ENCODE results near the gene ZNF254.

ZNF254 gene

GRCh38 chr19:24141612-24142011, 54.6 kb downstream of the ZNF254 start:
- H3K9ac ChIP-seq (ENCODE audit: low read length): no peak overlapping the region
- no peaks in the 10 kb centered on the region for H3K27me3 ChIP-seq (ENCODE audit: control insufficient read depth in 1 of 2, insufficient read depth in 2 of 2, low read length in 2 of 2)
- H3K4me1 ChIP-seq (ENCODE audit: insufficient read depth, low read length): no peaks in the 10 kb centered on the region
- no peaks in the 10 kb centered on the region for H3K36me3 ChIP-seq (ENCODE audit: insufficient read depth, low read length)
- H3K4me3 ChIP-seq (ENCODE audit: low read depth in 1 of 2, low read length in 2 of 2): no peak overlapping the region
- H3K27ac ChIP-seq (ENCODE audit: low read depth, low read length): no peak overlapping the region
- peaks cover 24% of the 10 kb centered on the region for H3K9me3 ChIP-seq (ENCODE audit: low read length)

DNA sequence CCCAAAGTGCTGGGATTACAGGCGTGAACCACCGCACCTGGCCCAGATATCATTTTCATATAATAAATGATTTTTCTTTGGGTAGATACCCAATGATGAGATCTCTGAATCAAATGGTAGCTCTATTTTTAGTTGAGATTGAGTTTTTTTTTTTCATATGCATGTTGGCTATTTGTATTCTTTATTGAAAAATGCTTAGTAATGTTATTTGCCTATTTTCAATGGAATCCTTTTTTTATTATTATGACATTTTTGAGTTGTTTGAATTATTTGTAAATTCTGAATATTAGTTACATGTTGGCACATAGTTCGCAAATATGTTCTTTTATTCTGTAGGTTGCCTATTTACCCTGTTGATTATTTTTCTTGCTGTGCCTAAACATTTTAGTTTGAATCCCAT, 55.8 kb downstream of the ZNF254 start:
- no peak overlapping the region for H3K4me3 ChIP-seq (ENCODE audit: low read depth in 1 of 2, low read length in 2 of 2)
- H3K27me3 ChIP-seq (ENCODE audit: control insufficient read depth in 1 of 2, insufficient read depth in 2 of 2, low read length in 2 of 2): no peaks in the 10 kb centered on the region
- peaks cover 5% of the 10 kb centered on the region for H3K36me3 ChIP-seq (ENCODE audit: insufficient read depth, low read length)
- H3K9me3 ChIP-seq (ENCODE audit: low read length): peaks cover 12% of the 10 kb centered on the region
- no peaks in the 10 kb centered on the region for H3K4me1 ChIP-seq (ENCODE audit: insufficient read depth, low read length)
- no peak overlapping the region for H3K27ac ChIP-seq (ENCODE audit: low read depth, low read length)
- H3K9ac ChIP-seq (ENCODE audit: low read length): no peak overlapping the region

- no peaks in the 10 kb centered on the region for H3K4me1 ChIP-seq (ENCODE audit: insufficient read depth, low read length)
- H3K4me3 ChIP-seq (ENCODE audit: low read depth in 1 of 2, low read length in 2 of 2): no peak overlapping the region
- peaks cover 5% of the 10 kb centered on the region for H3K9me3 ChIP-seq (ENCODE audit: low read length)
- H3K9ac ChIP-seq (ENCODE audit: low read length): no peak overlapping the region
- no peak overlapping the region for H3K27ac ChIP-seq (ENCODE audit: low read depth, low read length)
- no peaks in the 10 kb centered on the region for H3K36me3 ChIP-seq (ENCODE audit: insufficient read depth, low read length)
- H3K27me3 ChIP-seq (ENCODE audit: control insufficient read depth in 1 of 2, insufficient read depth in 2 of 2, low read length in 2 of 2): no peaks in the 10 kb centered on the region
These were observed 72.7 kb downstream of the ZNF254 start for GRCh38 chr19:24159707-24160106.

GRCh38 chr19:24166055-24166454, 79.1 kb downstream of the ZNF254 start:
- H3K4me3 ChIP-seq (ENCODE audit: low read depth in 1 of 2, low read length in 2 of 2): no peak overlapping the region
- H3K27me3 ChIP-seq (ENCODE audit: control insufficient read depth in 1 of 2, insufficient read depth in 2 of 2, low read length in 2 of 2): no peaks in the 10 kb centered on the region
- peaks cover 5% of the 10 kb centered on the region for H3K9me3 ChIP-seq (ENCODE audit: low read length)
- H3K4me1 ChIP-seq (ENCODE audit: insufficient read depth, low read length): no peaks in the 10 kb centered on the region
- H3K9ac ChIP-seq (ENCODE audit: low read length): no peak overlapping the region
- no peak overlapping the region for H3K27ac ChIP-seq (ENCODE audit: low read depth, low read length)
- H3K36me3 ChIP-seq (ENCODE audit: insufficient read depth, low read length): no peaks in the 10 kb centered on the region

GRCh38 chr19:24173882-24174281, 86.9 kb downstream of the ZNF254 start:
- H3K9me3 ChIP-seq (ENCODE audit: low read length): no peaks in the 10 kb centered on the region
- no peak overlapping the region for H3K9ac ChIP-seq (ENCODE audit: low read length)
- H3K27me3 ChIP-seq (ENCODE audit: control insufficient read depth in 1 of 2, insufficient read depth in 2 of 2, low read length in 2 of 2): no peaks in the 10 kb centered on the region
- no peak overlapping the region for H3K27ac ChIP-seq (ENCODE audit: low read depth, low read length)
- H3K36me3 ChIP-seq (ENCODE audit: insufficient read depth, low read length): no peaks in the 10 kb centered on the region
- no peak overlapping the region for H3K4me3 ChIP-seq (ENCODE audit: low read depth in 1 of 2, low read length in 2 of 2)
- no peaks in the 10 kb centered on the region for H3K4me1 ChIP-seq (ENCODE audit: insufficient read depth, low read length)

DNA sequence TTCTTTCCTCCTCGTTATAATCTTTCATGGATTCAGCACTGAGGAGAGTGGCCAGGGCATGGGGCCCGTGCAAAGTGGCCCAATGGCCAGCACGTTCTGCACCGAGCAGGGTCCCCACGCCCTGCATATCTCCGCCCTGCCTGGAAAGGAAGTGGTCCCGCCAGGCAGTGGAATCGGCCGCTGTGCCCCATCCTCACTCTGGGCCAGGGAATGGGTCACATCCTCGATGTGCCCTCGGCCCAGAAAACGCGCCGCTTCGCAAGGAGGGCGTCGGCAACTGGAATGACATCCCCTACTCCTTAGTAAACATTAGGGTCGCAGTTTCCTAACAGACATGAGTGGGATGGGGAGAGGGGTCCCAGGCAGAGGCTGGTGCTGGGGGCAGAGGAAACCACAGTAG, 90.7 kb downstream of the ZNF254 start:
- Histone ChIP-seq H3K27ac (ENCODE audit: low read depth, low read length) (no peak overlapping the region), H3K27me3 (ENCODE audit: control insufficient read depth in 1 of 2, insufficient read depth in 2 of 2, low read length in 2 of 2) (no peaks in the 10 kb centered on the region), H3K9ac (ENCODE audit: low read length) (no peak overlapping the region), H3K36me3 (ENCODE audit: insufficient read depth, low read length) (no peaks in the 10 kb centered on the region), H3K4me1 (ENCODE audit: insufficient read depth, low read length) (no peaks in the 10 kb centered on the region), H3K4me3 (ENCODE audit: low read depth in 1 of 2, low read length in 2 of 2) (no peak overlapping the region), H3K9me3 (ENCODE audit: low read length) (no peaks in the 10 kb centered on the region)

- Histone ChIP-seq H3K27ac (ENCODE audit: low read depth, low read length) (no peak overlapping the region), H3K36me3 (ENCODE audit: insufficient read depth, low read length) (no peaks in the 10 kb centered on the region), H3K9me3 (ENCODE audit: low read length) (no peaks in the 10 kb centered on the region), H3K4me1 (ENCODE audit: insufficient read depth, low read length) (no peaks in the 10 kb centered on the region), H3K9ac (ENCODE audit: low read length) (no peak overlapping the region), H3K27me3 (ENCODE audit: control insufficient read depth in 1 of 2, insufficient read depth in 2 of 2, low read length in 2 of 2) (no peaks in the 10 kb centered on the region), H3K4me3 (ENCODE audit: low read depth in 1 of 2, low read length in 2 of 2) (no peak overlapping the region)
These were observed 91.2 kb downstream of the ZNF254 start for GRCh38 chr19:24178207-24178606.
